Stimulated activated memory B cell treated with anti-CD40 and anti-IgM and Interleukin-4, amounts not matched to agents 10 μg/mL and 1 μg/mL and 100 μg/mL, for 72 hours (primary cell): ENCODE measurements around the gene LXN.
A peak's percentile ranks its signal among the peaks of the same experiment; 100 is the strongest.

Experiments
- ATAC-seq: fragments of 150-1000 bp; cut with Tn5 transposase; 2 replicates; pipeline ENCODE4 v1.10.0; 2021
- H3K27ac Mint-ChIP-seq: one replicate; pipeline ENCODE4 v1.8.0; 2022; ENCODE audit warnings: mild to moderate bottlenecking, mixed read lengths
- H3K27me3 Mint-ChIP-seq: one replicate; pipeline ENCODE4 v1.8.0; 2022; ENCODE audit warnings: mixed read lengths
- H3K36me3 Mint-ChIP-seq: one replicate; pipeline ENCODE4 v1.8.0; 2022; ENCODE audit warnings: mixed read lengths
- H3K4me1 Mint-ChIP-seq: one replicate; pipeline ENCODE4 v1.8.0; 2022; ENCODE audit warnings: mixed read lengths
- H3K4me3 Mint-ChIP-seq: one replicate; pipeline ENCODE4 v1.8.0; 2022; ENCODE audit warnings: mild to moderate bottlenecking, moderate library complexity, mixed read lengths
- H3K9me3 Mint-ChIP-seq: one replicate; pipeline ENCODE4 v1.8.0; 2022; ENCODE audit warnings: mixed read lengths

Gene LXN

GRCh38 chr3:158651192-158651591, 21.3 kb downstream of the LXN start:
- no peak for ATAC-seq
- Mint-ChIP-seq H3K4me1 (peaks cover 5% of the 10 kb centered on the region), H3K27me3 (no peaks in the 10 kb centered on the region), H3K36me3 (peaks cover 37% of the 10 kb centered on the region), H3K9me3 (no peaks in the 10 kb centered on the region), H3K4me3 (no peak overlapping the region), H3K27ac (no peak overlapping the region)

- ATAC-seq: no peak
- Mint-ChIP-seq H3K9me3 (no peaks in the 10 kb centered on the region), H3K4me1 (peaks cover 12% of the 10 kb centered on the region), H3K36me3 (peaks cover 30% of the 10 kb centered on the region), H3K4me3 (no peak overlapping the region), H3K27me3 (no peaks in the 10 kb centered on the region), H3K27ac (no peak overlapping the region)
These were observed 22.7 kb downstream of the LXN start for GRCh38 chr3:158649791-158650190.

- peaks cover 13% of the 10 kb centered on the region for H3K36me3 Mint-ChIP-seq
- peak within 1 kb of the TSS; percentile 82 for H3K27ac Mint-ChIP-seq
- ATAC-seq: peak; percentile 99
- H3K27me3 Mint-ChIP-seq: no peaks in the 10 kb centered on the region
- H3K9me3 Mint-ChIP-seq: no peaks in the 10 kb centered on the region
- peaks cover 19% of the 10 kb centered on the region for H3K4me1 Mint-ChIP-seq
- H3K4me3 Mint-ChIP-seq: peak within 1 kb of the TSS; percentile 98
These were observed 28.0 kb downstream of the LXN start, which contains the start of gene GFM1 for GRCh38 chr3:158644345-158644908. Gene GFM1, plus strand, starts transcription at chr3:158644527. Its CDS starts 108 bp downstream, at chr3:158644635.

GRCh38 chr3:158642474-158643210, 29.8 kb downstream of the LXN start:
- H3K36me3 Mint-ChIP-seq: peaks cover 3% of the 10 kb centered on the region
- H3K27me3 Mint-ChIP-seq: no peaks in the 10 kb centered on the region
- no peak for ATAC-seq
- no peaks in the 10 kb centered on the region for H3K9me3 Mint-ChIP-seq
- H3K4me3 Mint-ChIP-seq: no peak overlapping the region
- H3K4me1 Mint-ChIP-seq: peaks cover 14% of the 10 kb centered on the region
- no peak overlapping the region for H3K27ac Mint-ChIP-seq

GRCh38 chr3:158642005-158642404, 30.4 kb downstream of the LXN start:
- Mint-ChIP-seq H3K27me3 (no peaks in the 10 kb centered on the region), H3K36me3 (no peaks in the 10 kb centered on the region), H3K9me3 (no peaks in the 10 kb centered on the region), H3K27ac (no peak overlapping the region), H3K4me1 (peaks cover 14% of the 10 kb centered on the region), H3K4me3 (no peak overlapping the region)
- ATAC-seq: no peak

GRCh38 chr3:158640646-158641045, 31.8 kb downstream of the LXN start:
- no peaks in the 10 kb centered on the region for H3K36me3 Mint-ChIP-seq
- no peaks in the 10 kb centered on the region for H3K9me3 Mint-ChIP-seq
- no peak for ATAC-seq
- no peaks in the 10 kb centered on the region for H3K27me3 Mint-ChIP-seq
- H3K27ac Mint-ChIP-seq: no peak overlapping the region
- no peak overlapping the region for H3K4me3 Mint-ChIP-seq
- peaks cover 14% of the 10 kb centered on the region for H3K4me1 Mint-ChIP-seq

- no peaks in the 10 kb centered on the region for H3K4me1 Mint-ChIP-seq
- ATAC-seq: no peak
- H3K9me3 Mint-ChIP-seq: no peaks in the 10 kb centered on the region
- H3K27ac Mint-ChIP-seq: no peak overlapping the region
- no peaks in the 10 kb centered on the region for H3K36me3 Mint-ChIP-seq
- H3K27me3 Mint-ChIP-seq: peaks cover 43% of the 10 kb centered on the region
- H3K4me3 Mint-ChIP-seq: no peak overlapping the region
These were observed 40.5 kb downstream of the LXN start for GRCh38 chr3:158631981-158632380.

- H3K36me3 Mint-ChIP-seq: no peaks in the 10 kb centered on the region
- no peak overlapping the region for H3K27ac Mint-ChIP-seq
- no peak for ATAC-seq
- peaks cover 67% of the 10 kb centered on the region for H3K27me3 Mint-ChIP-seq
- H3K4me1 Mint-ChIP-seq: no peaks in the 10 kb centered on the region
- H3K4me3 Mint-ChIP-seq: no peak overlapping the region
- H3K9me3 Mint-ChIP-seq: peaks cover 6% of the 10 kb centered on the region
These were observed 46.6 kb downstream of the LXN start for GRCh38 chr3:158625881-158626280.

- Mint-ChIP-seq H3K4me1 (no peaks in the 10 kb centered on the region), H3K36me3 (no peaks in the 10 kb centered on the region), H3K27ac (no peak overlapping the region), H3K9me3 (peaks cover 10% of the 10 kb centered on the region), H3K4me3 (no peak overlapping the region), H3K27me3 (peaks cover 16% of the 10 kb centered on the region)
- no peak for ATAC-seq
These were observed 54.2 kb downstream of the LXN start for GRCh38 chr3:158617982-158618875.
